C4-2B (cell line): ENCODE data around the gene COMMD2.

Experiments
- H3K27ac ChIP-seq: fragments of 450-650 bp; 2 replicates; pipeline ENCODE4 v1.5.1; 2017
- ZFX ChIP-seq: fragments of 450-650 bp; IDR thresholded peaks from 2 replicates; pipeline ENCODE4 v1.6.1; 2017
- TF ChIP-seq, protein P1 (sequence below): fragments of 450-650 bp; conservative IDR thresholded peaks from 2 replicates; pipeline ENCODE4 v1.5.1; 2017; ENCODE audit warnings: mild to moderate bottlenecking

COMMD2 gene

DNA sequence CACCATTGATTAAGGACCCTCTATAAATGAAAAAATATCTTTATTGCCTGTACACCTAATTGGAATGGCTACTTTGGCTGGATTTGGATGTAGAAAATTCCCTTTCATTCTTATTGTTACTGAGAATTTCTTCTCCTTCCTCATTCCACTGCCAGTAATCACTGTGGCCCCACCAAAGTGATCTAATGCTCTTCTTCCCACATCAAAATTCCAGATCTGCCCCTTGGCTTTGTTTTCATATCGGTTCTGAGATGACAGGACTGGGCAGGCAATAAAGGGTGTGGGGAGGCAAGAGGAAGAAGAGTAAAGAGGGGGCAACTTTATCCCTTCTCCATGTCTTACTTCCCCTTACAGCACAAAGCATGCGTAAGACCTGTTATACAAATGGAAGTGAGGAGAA is 38.0 kb upstream of the COMMD2 start:
- TF ChIP-seq, protein P1, sequence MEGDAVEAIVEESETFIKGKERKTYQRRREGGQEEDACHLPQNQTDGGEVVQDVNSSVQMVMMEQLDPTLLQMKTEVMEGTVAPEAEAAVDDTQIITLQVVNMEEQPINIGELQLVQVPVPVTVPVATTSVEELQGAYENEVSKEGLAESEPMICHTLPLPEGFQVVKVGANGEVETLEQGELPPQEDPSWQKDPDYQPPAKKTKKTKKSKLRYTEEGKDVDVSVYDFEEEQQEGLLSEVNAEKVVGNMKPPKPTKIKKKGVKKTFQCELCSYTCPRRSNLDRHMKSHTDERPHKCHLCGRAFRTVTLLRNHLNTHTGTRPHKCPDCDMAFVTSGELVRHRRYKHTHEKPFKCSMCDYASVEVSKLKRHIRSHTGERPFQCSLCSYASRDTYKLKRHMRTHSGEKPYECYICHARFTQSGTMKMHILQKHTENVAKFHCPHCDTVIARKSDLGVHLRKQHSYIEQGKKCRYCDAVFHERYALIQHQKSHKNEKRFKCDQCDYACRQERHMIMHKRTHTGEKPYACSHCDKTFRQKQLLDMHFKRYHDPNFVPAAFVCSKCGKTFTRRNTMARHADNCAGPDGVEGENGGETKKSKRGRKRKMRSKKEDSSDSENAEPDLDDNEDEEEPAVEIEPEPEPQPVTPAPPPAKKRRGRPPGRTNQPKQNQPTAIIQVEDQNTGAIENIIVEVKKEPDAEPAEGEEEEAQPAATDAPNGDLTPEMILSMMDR, result no peak
- no peak for TF ChIP-seq ZFX
- H3K27ac ChIP-seq, result no peak overlapping the region

DNA sequence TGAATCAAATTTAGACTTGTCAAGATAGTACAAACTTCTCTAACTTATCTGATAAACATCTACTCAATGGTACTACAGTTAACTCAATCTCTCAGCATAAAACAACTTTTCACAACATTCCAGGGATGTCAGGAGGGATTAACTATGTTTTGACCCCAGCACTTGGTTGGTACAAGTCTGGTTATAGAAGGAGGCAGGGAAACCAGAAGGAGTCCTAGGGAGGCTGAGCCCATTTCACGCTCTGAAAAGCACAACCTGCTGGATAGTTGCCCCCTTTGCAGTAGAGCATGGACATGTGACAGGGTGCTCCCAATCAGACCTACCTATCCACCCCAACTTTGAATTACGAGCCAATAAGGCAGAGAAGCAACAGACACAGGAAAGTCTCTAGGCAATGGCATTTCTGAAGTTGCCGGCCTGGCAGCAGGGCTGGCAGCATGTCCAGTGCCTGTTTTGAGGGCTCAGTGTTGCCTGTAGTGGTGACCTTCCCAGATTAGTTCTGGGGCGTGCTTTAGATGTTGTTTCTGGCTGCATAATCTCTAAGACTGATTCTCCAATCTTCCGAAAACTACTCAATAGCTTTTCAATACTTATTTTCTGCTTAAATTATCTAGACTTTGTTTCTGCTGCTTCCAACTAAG is 31.9 kb upstream of the COMMD2 start:
- TF ChIP-seq ZFX, result no peak
- TF ChIP-seq, protein P1, result no peak

DNA sequence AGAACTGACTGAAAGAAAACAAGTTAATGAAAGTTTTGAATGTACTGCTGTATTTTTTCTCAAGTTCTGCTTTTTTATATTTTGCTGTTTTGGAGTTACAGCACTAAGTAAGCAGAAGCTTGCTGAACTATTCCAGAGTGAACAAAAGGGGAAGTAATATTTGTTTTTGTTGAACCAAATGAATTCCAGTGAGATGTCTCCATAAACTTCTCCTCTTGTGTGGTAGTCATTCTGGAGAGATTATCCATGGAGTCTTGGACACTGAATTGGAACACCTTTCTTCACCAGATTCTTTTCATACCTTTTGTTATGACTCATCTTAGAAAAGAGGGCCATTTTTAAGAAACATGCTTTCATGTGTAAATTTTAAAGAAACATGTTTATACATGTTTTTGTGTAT is 31.3 kb upstream of the COMMD2 start:
- no peak overlapping the region for H3K27ac ChIP-seq
- no peak for TF ChIP-seq ZFX
- TF ChIP-seq, protein P1, result no peak

More for the DNA sequence above, 31.9 kb upstream of the COMMD2 start:
- no peak overlapping the region for H3K27ac ChIP-seq

DNA sequence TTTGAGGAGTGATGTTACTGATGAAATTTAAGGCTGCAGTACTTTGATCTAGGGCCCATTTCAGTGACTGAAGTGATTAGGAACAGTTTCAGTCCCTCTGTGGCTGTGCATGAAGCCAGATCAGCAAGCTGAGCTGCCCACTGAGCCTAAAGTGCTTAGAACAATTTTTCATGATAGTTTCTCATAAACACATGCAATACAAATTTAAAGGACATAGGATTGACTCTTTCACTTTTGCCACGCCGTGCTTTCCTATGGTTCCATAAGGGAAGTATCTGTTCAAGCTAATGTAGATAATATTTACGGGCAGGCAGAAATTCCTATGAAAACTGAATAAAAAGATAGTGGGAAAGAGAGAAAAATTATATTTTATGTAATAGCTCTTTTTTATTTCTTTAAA is 29.5 kb upstream of the COMMD2 start:
- H3K27ac ChIP-seq, result no peak overlapping the region

DNA sequence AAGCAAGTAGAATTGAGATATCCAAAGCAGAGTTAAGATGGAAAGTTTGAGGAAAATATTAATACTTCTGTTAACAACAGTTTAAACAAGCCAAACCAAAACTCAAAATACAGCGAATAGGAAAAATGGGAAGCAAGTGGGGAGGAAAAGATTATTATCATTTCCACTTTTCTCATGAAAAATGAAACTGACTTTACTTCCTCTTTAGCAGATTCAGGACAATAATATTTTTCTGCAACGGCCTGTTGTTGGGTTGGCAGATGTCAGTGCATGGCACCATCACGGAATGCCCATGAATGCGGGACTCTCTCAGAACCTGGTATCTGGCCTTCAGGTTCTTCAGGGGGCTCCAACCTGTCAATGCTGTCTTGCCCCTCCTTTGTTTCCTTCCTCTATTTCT is 28.9 kb upstream of the COMMD2 start:
- TF ChIP-seq, protein P1, result no peak
- no peak for TF ChIP-seq ZFX
- no peak overlapping the region for H3K27ac ChIP-seq

More for the DNA sequence above, 29.5 kb upstream of the COMMD2 start:
- no peak for TF ChIP-seq ZFX
- TF ChIP-seq, protein P1, result no peak

DNA sequence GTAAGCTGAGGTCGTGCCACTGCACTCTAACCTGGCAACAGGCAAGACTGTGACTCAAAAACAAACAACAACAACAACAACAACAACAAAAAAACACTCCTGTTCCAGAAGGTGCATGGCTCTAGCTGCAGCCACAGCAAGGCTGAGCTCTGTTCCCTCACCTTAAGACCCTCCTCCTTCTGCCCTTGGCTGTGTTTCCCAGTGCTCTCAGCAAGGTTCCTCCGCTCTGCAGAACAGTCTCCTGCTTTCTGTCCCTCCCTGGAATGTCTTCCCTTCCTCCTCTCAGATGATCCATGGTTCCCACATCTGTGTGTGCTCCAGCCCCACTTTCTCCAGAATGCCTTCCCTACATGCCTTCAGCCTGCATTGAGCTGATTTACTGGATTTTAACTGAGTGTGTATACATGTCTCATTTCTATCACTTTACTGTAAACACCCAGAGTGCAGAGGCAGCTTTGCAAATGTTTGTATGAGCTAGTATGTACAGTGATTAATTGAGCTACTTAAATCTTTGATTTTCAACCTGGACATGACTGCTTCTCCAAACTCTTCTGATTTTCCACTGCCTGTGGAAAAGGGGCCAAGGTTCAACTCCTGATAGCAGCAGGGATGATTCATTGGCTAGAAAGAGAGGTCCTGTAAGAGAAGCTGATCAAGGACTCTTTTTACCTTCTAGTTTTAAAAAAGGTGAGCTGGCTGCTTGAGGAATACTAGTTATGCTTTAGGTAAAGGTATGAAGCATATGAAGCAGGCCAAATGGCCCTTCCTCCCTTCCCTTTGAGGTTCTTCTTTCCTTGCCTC is 25.3 kb upstream of the COMMD2 start:
- TF ChIP-seq ZFX, result no peak
- TF ChIP-seq, protein P1, result no peak
- no peak overlapping the region for H3K27ac ChIP-seq

DNA sequence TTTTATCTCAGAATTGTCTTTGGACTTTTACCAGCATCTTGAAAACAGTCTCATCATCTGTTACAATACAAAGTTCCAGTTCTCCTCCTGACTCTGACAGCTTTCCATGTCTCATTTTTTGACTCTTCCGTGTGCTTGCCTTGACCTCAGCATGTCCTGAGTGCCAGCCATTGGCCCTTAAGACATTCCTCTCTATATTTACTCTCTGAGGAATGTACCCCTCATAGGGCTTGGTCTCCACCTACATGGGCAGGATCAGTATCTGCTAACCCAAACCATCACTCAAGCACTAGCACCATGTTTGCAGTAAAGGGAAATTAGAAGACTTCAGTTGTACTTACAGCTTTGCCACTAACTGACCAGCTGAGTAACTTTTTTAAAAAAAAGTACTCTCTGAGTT is 23.9 kb upstream of the COMMD2 start:
- no peak for TF ChIP-seq ZFX
- TF ChIP-seq, protein P1, result no peak
- H3K27ac ChIP-seq, result no peak overlapping the region
